SJCRH30 (cell line): ENCODE measurements around the gene NEO1. TPM values are rescaled to one million over a fixed set of nuclear protein-coding genes. Genes with fewer than 3 reads are reported as not detected.
"Not testable (repeated sequence)": the region's sequence is repeated elsewhere in the genome, so short reads cannot be mapped to it uniquely, and the experiment has no call there.

Experiments used
- DNase-seq, 2 experiments: peaks; one replicate each; pipeline ENCODE4 v3.0.0-alpha.2; 2015 to 2020
- H3K27ac ChIP-seq: fragments of 250-450 bp; sonication (Bioruptor Pico); 2 replicates; pipeline ENCODE4 v1.5.1; 2020; ENCODE audit warnings: mild to moderate bottlenecking, moderate library complexity
- H3K27me3 ChIP-seq: fragments of 250-450 bp; sonication (Bioruptor Pico); 2 replicates; pipeline ENCODE4 v1.5.1; 2020; ENCODE audit warnings: mild to moderate bottlenecking, moderate library complexity
- H3K36me3 ChIP-seq: fragments of 250-450 bp; sonication (Bioruptor Pico); 2 replicates; pipeline ENCODE4 v1.5.1; 2020; ENCODE audit warnings: mild to moderate bottlenecking, moderate library complexity
- H3K4me1 ChIP-seq: fragments of 250-450 bp; sonication (Bioruptor Pico); 2 replicates; pipeline ENCODE4 v1.5.1; 2020; ENCODE audit warnings: mild to moderate bottlenecking, moderate library complexity
- H3K4me3 ChIP-seq: fragments of 250-450 bp; sonication (Bioruptor Pico); 2 replicates; pipeline ENCODE4 v1.5.1; 2020; ENCODE audit warnings: mild to moderate bottlenecking, moderate library complexity
- H3K9me3 ChIP-seq: fragments of 250-450 bp; sonication (Bioruptor Pico); replicated peaks from 2 replicates; pipeline ENCODE4 v1.5.1; 2020; ENCODE audit warnings: mild to moderate bottlenecking, moderate library complexity
- total RNA-seq: library from RNA; depleted of rRNA; stranded (reverse); fragments of >200 nt; shearing (Covaris generic); gene quantifications from 2 replicates; pipeline ENCODE4 v1.2.3, GENCODE V29; 2014

The NEO1 gene
- total RNA-seq, 1 experiment from 2014 or later: 15.1 TPM

DNA sequence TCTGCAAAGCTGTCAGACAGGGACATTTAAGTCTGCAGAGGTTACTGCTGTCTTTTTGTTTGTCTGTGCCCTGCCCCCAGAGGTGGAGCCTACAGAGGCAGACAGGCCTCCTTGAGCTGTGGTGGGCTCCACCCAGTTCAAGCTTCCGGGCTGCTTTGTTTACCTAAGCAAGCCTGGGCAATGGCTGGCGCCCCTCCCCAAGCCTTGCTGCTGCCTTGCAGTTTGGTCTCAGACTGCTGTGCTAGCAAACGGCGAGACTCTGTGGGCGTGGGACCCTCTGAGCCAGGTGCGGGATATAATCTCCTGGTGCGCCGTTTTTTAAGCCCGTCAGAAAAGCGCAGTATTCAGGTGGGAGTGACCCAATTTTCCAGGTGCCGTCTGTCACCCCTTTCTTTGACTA, 169.2 kb downstream of the NEO1 start:
- not testable (repeated sequence) for H3K4me3 ChIP-seq, H3K4me1 ChIP-seq, DNase-seq, H3K9me3 ChIP-seq, H3K36me3 ChIP-seq, H3K27ac ChIP-seq, H3K27me3 ChIP-seq

DNA sequence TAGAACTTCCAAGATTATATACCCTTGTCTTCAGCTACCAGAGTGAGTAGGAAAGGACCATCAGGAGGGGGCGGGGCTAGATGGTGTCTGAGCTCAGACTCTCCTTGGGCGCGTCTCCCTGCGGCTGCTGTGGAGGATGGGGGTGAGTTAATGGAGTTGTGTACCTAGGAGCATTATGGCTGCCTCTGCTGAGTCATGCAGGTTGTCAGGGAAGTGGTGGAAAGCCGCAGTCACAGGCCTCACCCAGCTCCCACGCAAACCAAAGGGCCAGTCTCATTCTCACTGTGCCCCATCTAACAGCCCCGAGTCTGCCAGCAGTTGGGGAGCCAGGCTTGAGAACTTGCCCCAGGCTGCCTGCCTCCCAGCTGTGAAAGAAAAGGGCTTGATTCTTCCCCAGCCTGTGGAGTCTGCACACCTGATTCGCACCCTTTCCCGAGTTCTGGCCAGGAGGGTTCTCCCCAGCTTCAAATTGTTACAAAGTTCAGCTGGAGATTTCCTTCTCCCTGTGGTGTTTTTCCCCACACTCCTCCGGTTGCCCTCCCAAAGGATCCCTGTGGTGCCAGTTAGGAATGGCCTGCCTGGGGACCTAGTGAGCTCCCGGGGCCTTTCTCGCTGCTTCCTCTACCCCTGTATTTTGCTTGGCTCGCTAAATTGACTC, 173.2 kb downstream of the NEO1 start:
- no peak overlapping the region for H3K27ac ChIP-seq

DNA sequence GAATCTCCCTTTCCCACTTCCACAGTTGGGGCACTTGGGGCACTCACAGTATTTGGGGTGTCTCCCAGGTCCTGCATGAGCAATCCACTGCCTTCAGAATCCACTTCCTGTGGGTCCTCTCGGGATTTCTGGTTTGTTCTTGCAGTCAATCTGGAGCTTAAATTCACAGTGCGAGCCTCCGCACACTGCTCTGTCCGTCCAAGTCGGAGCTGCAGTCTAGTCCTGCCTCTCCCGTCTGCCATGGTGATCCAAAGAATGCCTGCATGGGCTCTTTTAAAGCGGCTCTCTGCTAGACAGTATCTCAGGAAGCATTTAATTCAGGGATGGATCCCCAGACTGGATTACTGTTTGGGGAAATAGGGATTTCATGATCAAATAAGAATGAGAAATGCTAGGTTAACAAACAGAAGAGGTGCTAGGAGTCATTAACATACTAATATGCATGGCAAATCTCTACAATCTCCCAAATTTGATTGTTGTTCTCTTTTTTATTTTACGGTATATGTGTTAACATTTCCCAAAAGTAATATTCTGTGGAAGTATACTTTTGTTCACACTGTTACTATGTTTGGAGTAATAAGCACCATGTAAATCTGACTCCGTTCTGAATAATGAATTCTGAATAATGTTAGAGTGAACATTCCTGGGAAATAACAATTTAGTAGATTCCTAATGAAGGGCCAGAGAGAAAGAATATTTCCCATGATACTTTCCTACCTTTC, 174.0 kb downstream of the NEO1 start:
- Histone ChIP-seq H3K36me3 (no peaks in the 10 kb centered on the region), H3K27me3 (no peaks in the 10 kb centered on the region), H3K27ac (no peak overlapping the region), H3K4me3 (no peak overlapping the region), H3K4me1 (no peaks in the 10 kb centered on the region), H3K9me3 (no peaks in the 10 kb centered on the region)
- DNase-seq: no peak

More for the DNA sequence above, 173.2 kb downstream of the NEO1 start:
- H3K4me1 ChIP-seq: no peaks in the 10 kb centered on the region
- no peak for DNase-seq
- no peaks in the 10 kb centered on the region for H3K27me3 ChIP-seq
- no peak overlapping the region for H3K4me3 ChIP-seq
- no peaks in the 10 kb centered on the region for H3K9me3 ChIP-seq
- no peaks in the 10 kb centered on the region for H3K36me3 ChIP-seq

DNA sequence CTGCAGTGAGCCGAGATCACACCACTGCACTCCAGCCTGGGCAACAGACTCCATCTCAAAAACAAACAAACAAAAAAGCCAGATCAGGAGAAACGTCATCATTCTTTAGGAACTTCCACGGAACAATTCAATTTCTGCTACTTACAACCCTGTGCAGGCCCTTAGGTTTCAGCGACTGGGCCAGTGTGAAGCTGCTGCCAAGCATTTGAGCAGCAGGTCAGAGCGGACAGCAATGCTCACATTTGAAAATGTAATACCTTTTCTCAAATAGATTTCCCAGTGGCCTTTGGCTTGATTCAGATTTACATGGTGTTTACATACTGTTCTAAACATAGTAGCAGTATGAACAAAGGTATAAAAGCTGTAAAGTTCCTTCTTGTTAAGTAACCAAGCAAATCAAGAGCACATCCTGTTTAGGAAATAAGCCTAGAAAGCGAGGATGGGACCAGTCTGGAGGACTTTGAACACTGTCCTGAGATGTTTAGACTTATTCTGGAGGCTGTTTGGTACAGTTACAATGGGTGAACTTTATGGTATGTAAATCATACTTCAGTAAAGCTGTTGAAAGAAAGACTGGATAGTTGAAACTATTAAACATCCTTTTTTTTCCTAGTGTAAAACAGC, 175.3 kb downstream of the NEO1 start:
- Histone ChIP-seq H3K4me3 (no peak overlapping the region), H3K36me3 (no peaks in the 10 kb centered on the region), H3K27me3 (no peaks in the 10 kb centered on the region), H3K4me1 (no peaks in the 10 kb centered on the region), H3K27ac (no peak overlapping the region), H3K9me3 (no peaks in the 10 kb centered on the region)
- no peak for DNase-seq

DNA sequence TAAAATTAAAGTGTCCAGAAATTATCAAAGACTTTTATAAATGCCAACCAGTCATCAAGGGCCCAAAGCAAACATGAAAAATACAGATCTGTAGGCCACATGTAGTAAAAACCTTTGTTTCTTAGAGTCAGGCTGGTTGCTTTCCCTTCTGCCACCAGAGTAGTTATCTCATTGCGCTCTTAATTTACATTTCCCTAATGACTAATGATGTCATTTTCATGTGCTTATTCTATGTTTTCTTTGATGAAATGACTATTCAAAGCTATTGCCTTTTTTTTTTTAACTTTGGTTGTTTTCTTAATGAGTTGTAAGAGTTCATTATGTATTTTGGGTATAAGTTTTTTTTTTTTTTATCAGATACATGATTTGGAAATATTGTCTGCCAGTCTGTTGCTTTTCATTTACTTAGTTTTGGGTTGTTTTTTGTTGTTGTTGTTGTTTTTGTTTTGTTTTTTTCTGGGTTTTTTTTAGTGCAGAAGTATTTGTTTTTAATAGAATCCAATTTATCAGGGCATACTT, 175.9 kb downstream of the NEO1 start:
- no peak for DNase-seq
- H3K4me3 ChIP-seq: no peak overlapping the region
- H3K4me1 ChIP-seq: no peaks in the 10 kb centered on the region
- H3K9me3 ChIP-seq: no peaks in the 10 kb centered on the region
- no peak overlapping the region for H3K27ac ChIP-seq
- H3K27me3 ChIP-seq: no peaks in the 10 kb centered on the region
- no peaks in the 10 kb centered on the region for H3K36me3 ChIP-seq

DNA sequence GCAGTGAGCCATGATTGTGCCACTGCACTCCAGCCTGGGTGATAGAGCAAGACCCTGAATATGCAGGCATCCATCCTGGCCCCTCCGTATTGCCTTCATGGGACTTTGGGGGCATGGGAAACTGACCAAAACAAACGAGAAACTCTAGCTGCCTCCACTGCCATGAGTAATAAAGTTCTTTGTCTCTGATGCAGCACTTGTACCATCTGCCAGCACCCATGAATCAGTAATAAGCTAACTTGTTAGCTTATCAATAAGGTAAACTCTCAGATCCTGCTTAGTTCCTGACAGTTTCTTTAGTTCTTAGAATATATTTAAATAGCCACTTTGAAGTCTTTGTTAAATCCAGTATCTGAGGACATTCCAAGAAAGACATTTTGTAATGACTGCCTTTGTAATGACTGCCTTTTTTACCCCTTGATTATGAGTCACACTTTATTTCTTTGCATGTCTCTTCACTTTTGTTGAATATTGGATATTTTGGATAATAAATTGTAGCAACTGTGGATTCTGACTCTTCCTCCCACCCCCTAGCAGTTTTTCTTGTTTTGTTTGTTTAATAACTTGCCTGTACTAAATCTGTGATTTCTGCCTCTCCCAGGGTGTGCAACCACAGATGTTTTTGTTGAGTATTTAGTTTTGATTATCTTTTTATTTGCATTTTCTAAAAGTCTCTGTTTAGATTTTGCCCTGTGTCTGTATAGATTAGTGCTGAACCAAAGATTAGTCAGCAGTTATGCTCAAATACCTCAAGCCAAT, 179.6 kb downstream of the NEO1 start:
- H3K4me1 ChIP-seq: no peaks in the 10 kb centered on the region
- H3K27ac ChIP-seq: no peak overlapping the region
- H3K27me3 ChIP-seq: no peaks in the 10 kb centered on the region
- H3K9me3 ChIP-seq: no peaks in the 10 kb centered on the region
- no peak overlapping the region for H3K4me3 ChIP-seq
- no peaks in the 10 kb centered on the region for H3K36me3 ChIP-seq
- no peak for DNase-seq

DNA sequence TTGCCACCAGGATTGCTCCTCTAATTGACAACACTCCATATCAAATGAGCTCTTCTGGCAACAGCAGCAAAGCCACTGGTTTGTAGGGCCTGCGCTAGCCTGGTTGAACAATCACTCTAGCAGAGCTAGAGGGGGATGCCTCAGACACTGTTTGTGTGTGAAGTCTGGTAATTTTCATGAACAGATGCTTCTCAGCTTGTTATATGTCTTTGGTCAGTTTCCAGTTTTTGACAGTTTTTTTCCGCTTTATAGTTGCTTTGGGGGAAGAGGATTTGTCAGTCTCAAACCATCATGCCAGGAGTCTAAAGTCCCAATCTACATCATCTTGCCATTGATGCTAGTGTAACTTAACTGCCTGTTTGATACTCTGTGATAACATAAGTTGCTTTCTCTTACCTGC, 180.5 kb downstream of the NEO1 start:
- H3K36me3 ChIP-seq: no peaks in the 10 kb centered on the region
- H3K27me3 ChIP-seq: no peaks in the 10 kb centered on the region
- no peaks in the 10 kb centered on the region for H3K9me3 ChIP-seq
- no peak overlapping the region for H3K27ac ChIP-seq
- H3K4me1 ChIP-seq: no peaks in the 10 kb centered on the region
- H3K4me3 ChIP-seq: no peak overlapping the region
- no peak for DNase-seq

DNA sequence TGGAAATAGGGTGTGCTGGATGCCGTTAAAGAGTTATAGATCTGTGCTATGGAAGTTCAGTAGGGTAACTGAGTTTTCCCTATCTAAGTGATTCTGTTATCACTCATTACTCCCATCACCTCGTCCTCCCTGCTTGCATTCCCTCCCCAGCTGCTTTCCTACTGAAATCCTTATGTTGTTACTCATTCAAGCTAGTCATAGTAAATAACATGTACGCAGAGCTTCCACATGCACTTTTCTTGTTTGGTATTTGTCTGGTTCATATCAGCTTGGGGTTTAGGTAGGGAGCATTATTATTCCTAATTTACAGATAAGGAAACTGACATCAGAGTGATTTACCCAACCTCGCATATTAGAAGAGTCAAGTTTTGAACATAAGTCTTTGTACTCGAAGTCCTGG, 181.4 kb downstream of the NEO1 start:
- H3K27ac ChIP-seq: no peak overlapping the region
- no peaks in the 10 kb centered on the region for H3K9me3 ChIP-seq
- H3K36me3 ChIP-seq: no peaks in the 10 kb centered on the region
- H3K27me3 ChIP-seq: no peaks in the 10 kb centered on the region
- H3K4me1 ChIP-seq: no peaks in the 10 kb centered on the region
- H3K4me3 ChIP-seq: no peak overlapping the region
- no peak for DNase-seq

DNA sequence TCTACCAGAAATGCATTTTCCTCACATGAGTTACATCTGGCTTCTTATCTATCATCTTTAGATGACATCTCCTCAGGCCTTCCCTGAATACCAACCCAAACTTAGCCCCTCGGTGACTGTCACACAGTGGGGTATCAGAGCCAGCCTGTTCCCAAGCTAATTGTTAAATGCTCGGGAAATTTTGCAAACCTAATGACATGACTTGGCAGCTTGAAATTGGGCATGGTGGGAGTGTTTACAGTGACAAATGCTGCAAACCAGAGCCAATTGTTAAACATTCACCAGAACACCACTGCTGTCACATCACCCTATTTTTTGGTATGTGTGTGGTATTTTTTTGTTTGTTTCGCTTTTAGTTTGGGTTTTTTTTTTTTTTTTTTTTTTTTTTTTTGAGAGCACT, 185.6 kb downstream of the NEO1 start:
- Histone ChIP-seq H3K4me3 (no peak overlapping the region), H3K27ac (no peak overlapping the region), H3K27me3 (no peaks in the 10 kb centered on the region), H3K4me1 (no peaks in the 10 kb centered on the region), H3K9me3 (no peaks in the 10 kb centered on the region), H3K36me3 (no peaks in the 10 kb centered on the region)
- DNase-seq: no peak

DNA sequence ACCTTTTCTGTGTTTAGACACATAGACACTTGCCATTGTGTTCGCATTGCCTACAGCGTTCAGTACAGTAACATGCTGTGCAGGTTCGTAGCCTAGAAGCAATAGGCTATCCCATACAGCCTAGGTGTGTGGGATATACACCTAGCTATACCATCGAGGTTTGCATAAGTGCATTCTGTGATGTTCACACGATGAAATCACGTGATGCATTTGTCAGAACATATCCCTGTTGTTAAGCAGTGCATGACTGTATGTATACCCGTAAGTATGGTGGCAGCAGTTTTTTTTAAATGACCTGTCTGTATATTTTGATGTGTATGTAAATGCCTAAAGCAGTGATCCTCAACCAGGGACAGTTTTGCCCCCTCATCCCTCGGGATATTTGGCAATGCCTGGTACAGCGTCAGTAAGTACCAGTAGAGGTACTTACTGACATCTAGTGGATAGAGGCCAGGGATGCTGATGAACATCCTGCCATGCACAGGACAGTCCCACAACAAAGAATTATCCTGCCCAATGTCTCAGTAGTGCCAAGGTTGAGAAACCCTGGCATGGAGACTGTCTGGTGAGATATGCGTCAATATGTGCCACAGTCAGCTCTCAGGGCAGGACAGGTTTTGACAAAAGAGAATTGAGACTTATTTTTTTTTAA, 187.4 kb downstream of the NEO1 start:
- H3K9me3 ChIP-seq: no peaks in the 10 kb centered on the region
- no peaks in the 10 kb centered on the region for H3K36me3 ChIP-seq
- H3K27me3 ChIP-seq: no peaks in the 10 kb centered on the region
- no peak overlapping the region for H3K4me3 ChIP-seq
- H3K4me1 ChIP-seq: no peaks in the 10 kb centered on the region
- no peak overlapping the region for H3K27ac ChIP-seq
- no peak for DNase-seq

DNA sequence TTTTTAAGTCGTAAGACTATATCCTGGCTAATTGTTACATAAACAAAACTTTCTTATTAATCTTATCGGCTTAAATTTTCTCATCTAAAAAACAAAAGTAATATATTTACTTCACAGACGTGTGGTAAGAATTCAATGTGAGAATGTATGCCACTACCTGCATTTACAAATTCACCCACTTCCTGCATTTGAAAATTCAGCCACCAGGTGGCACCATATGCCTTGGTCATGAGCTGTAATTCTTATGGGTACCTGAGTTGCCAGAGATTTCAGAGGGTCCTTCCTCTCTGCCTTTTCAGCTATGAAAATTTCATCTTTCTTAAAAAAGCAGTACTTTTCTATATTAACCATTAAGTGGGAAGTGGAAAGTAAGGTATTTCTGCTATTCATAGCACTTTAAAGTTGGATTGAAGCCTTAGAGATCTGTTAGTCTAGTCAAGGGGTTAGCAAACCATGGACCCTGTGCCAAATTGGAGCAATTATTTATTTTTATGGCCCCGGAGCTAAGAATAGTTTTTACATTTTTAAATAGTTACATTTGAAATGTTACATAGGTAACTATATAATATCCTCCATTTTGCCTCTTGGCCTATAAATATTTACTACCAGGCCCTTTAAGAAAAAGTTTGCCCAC, 188.7 kb downstream of the NEO1 start:
- DNase-seq: peak; percentile 55 to 79
- no peak overlapping the region for H3K4me3 ChIP-seq
- H3K27ac ChIP-seq: no peak overlapping the region
- no peaks in the 10 kb centered on the region for H3K4me1 ChIP-seq
- H3K9me3 ChIP-seq: no peaks in the 10 kb centered on the region
- no peaks in the 10 kb centered on the region for H3K36me3 ChIP-seq
- H3K27me3 ChIP-seq: no peaks in the 10 kb centered on the region

DNA sequence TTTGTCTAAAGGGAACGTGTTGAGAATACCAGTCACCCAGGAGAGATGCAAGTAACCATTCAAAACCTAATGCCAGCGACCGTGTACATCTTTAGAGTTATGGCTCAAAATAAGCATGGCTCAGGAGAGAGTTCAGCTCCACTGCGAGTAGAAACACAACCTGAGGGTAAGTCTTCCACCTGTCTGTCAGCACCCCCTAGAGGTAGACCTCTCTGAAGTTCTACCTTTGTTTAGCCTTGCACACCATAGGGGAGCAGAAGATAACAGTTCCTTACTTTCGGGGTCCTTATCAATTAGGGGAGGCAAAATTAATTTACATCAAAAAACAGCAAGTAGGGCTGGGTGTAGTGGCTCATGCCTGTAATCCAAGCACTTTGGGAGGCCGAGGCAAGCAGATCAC, 192.1 kb downstream of the NEO1 start:
- H3K27me3 ChIP-seq: no peaks in the 10 kb centered on the region
- no peak overlapping the region for H3K4me3 ChIP-seq
- no peaks in the 10 kb centered on the region for H3K4me1 ChIP-seq
- H3K27ac ChIP-seq: no peak overlapping the region
- DNase-seq: peak in 1 of 2 experiments; percentile 30
- H3K9me3 ChIP-seq: no peaks in the 10 kb centered on the region
- H3K36me3 ChIP-seq: no peaks in the 10 kb centered on the region

DNA sequence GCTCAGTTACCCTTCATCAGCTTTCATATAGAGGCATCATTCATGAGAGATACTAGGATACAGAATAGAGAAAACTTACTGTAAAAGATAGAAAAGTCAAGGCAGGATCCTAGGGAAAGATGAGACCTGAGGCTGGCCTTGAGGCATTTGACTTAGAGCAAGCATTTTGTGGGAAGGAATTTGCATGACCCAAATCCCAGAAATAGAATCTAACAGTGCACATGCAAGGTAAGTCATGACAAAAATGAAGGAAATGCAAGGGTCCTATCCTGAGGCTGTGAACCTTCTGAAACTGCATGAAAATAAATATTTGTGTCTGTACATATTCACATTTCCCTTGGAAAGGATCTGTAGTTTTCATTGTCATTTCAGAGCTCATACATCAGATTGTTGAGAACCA, 194.2 kb downstream of the NEO1 start:
- DNase-seq: no peak
- Histone ChIP-seq H3K4me3 (no peak overlapping the region), H3K27me3 (no peaks in the 10 kb centered on the region), H3K4me1 (no peaks in the 10 kb centered on the region), H3K36me3 (no peaks in the 10 kb centered on the region), H3K27ac (no peak overlapping the region), H3K9me3 (no peaks in the 10 kb centered on the region)

DNA sequence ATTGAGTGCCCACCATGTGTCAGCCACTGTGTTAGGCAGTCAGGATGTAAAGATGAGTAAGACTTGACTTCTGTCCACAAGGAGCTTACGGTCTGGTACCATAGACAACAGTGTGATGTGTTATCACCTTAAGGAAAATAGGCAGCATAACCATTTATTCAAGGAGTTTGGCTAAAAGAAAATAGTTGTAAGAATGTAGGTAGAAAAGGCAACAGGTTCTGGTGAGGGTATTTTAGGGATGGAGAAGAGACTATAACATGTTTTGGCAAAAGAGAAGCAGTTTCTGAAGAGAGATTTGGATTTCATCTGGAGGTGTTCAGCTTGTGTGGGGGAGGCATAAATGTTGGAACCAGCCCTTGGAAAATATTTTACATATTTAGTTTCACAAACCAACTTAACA, 194.6 kb downstream of the NEO1 start:
- Histone ChIP-seq H3K36me3 (no peaks in the 10 kb centered on the region), H3K4me3 (no peak overlapping the region), H3K4me1 (no peaks in the 10 kb centered on the region), H3K27me3 (no peaks in the 10 kb centered on the region), H3K27ac (no peak overlapping the region), H3K9me3 (no peaks in the 10 kb centered on the region)
- DNase-seq: no peak
